Liver (tissue), 9 donors: ENCODE measurements around the gene NIP7. TPM values are rescaled to one million over a fixed set of nuclear protein-coding genes. Genes with fewer than 3 reads are reported as not detected.

Source experiments
- DNase-seq: peaks from one replicate; pipeline ENCODE4 v3.0.0-alpha.2; 2017; ENCODE audit warnings: low spot score
- H3K27ac ChIP-seq, 2 donors: one replicate each; pipeline ENCODE4 v1.7.0; 2013; ENCODE audit warnings: inconsistent platforms in 2 of 2, low read length in 2 of 2, control low read depth in 1 of 2, low read depth in 1 of 2, mild to moderate bottlenecking in 1 of 2
- H3K27me3 ChIP-seq, 4 donors: one replicate each; pipeline versions ENCODE4 v1.6.1 to v1.7.0; 2013; ENCODE audit warnings: low read length in 3 of 4, inconsistent platforms in 1 of 4, mild to moderate bottlenecking in 1 of 4, moderate library complexity in 1 of 4; ENCODE audit not compliant: control insufficient read depth in 4 of 4, insufficient read depth in 4 of 4
- H3K36me3 ChIP-seq, 4 donors: one replicate each; pipeline versions ENCODE4 v1.6.1 to v1.7.0; 2013; ENCODE audit warnings: low read length in 3 of 4, mild to moderate bottlenecking in 3 of 4, low read depth in 1 of 4, moderate library complexity in 1 of 4; ENCODE audit not compliant: control insufficient read depth in 4 of 4, insufficient read depth in 3 of 4
- H3K4me1 ChIP-seq, 4 donors: one replicate each; pipeline versions ENCODE4 v1.6.1 to v1.7.0; 2013; ENCODE audit warnings: low read length in 3 of 4, mild to moderate bottlenecking in 3 of 4, moderate library complexity in 1 of 4; ENCODE audit not compliant: control insufficient read depth in 4 of 4, insufficient read depth in 4 of 4
- H3K4me3 ChIP-seq, 3 donors: one replicate each; pipeline versions ENCODE4 v1.6.1 to v1.7.0; 2013; ENCODE audit warnings: low read length in 3 of 3, control low read depth in 1 of 3, low read depth in 1 of 3, mild to moderate bottlenecking in 1 of 3
- H3K9ac ChIP-seq, 2 donors: one replicate each; pipeline ENCODE4 v1.7.0; 2013; ENCODE audit warnings: low read length in 2 of 2, mild to moderate bottlenecking in 2 of 2, moderate library complexity in 2 of 2, control low read depth in 1 of 2, low read depth in 1 of 2
- H3K9me3 ChIP-seq, 4 donors: one replicate each; pipeline versions ENCODE4 v1.6.1 to v1.7.0; 2013; ENCODE audit warnings: low read length in 3 of 4; ENCODE audit not compliant: control insufficient read depth in 4 of 4
- ATF3 ChIP-seq: IDR thresholded peaks from 2 replicates; pipeline ENCODE4 v1.6.1; 2016; ENCODE audit warnings: antibody characterized with exemption
- CTCF ChIP-seq: fragments of 150-350 bp; IDR thresholded peaks from 2 replicates; pipeline ENCODE4 v1.5.1; 2017; ENCODE audit warnings: improper control_type of control experiment, low read depth, low read length; ENCODE audit not compliant: missing input control
- EGR1 ChIP-seq, 2 donors: IDR thresholded peaks; 2 replicates each; pipeline ENCODE4 v1.6.1; 2016 to 2018; ENCODE audit warnings: antibody characterized with exemption in 2 of 2, low read depth in 2 of 2
- FOXA1 ChIP-seq: IDR thresholded peaks from 2 replicates; pipeline ENCODE4 v1.6.1; 2016; ENCODE audit warnings: antibody characterized with exemption
- FOXA2 ChIP-seq: IDR thresholded peaks from 2 replicates; pipeline ENCODE4 v1.6.1; 2016; ENCODE audit warnings: antibody characterized with exemption
- GABPA ChIP-seq, 2 donors: IDR thresholded peaks in 1 of 2; conservative IDR thresholded peaks in 1 of 2; 2 replicates each; pipeline ENCODE4 v1.6.1; 2016; ENCODE audit warnings: antibody characterized with exemption in 2 of 2, mild to moderate bottlenecking in 1 of 2, moderate library complexity in 1 of 2
- HNF4A ChIP-seq, 2 donors: conservative IDR thresholded peaks; 2 replicates each; pipeline ENCODE4 v1.6.1; 2016; ENCODE audit warnings: antibody characterized with exemption in 2 of 2, mild to moderate bottlenecking in 2 of 2
- HNF4G ChIP-seq: IDR thresholded peaks from 2 replicates; pipeline ENCODE4 v1.6.1; 2016; ENCODE audit warnings: antibody characterized with exemption
- JUND ChIP-seq, 2 donors: IDR thresholded peaks; 2 replicates each; pipeline ENCODE4 v1.6.1; 2016; ENCODE audit warnings: antibody characterized with exemption in 2 of 2
- MAX ChIP-seq: IDR thresholded peaks from 2 replicates; pipeline ENCODE4 v1.6.1; 2016; ENCODE audit warnings: antibody characterized with exemption
- NR2F2 ChIP-seq: IDR thresholded peaks from 2 replicates; pipeline ENCODE4 v1.6.1; 2016; ENCODE audit warnings: antibody characterized with exemption
- RAD21 ChIP-seq, 2 donors: IDR thresholded peaks; 2 replicates each; pipeline ENCODE4 v1.6.1; 2016; ENCODE audit warnings: antibody characterized with exemption in 2 of 2, mild to moderate bottlenecking in 2 of 2
- RXRA ChIP-seq, 2 donors: IDR thresholded peaks; 2 replicates each; pipeline ENCODE4 v1.6.1; 2017 to 2018; ENCODE audit warnings: antibody characterized with exemption in 2 of 2, mild to moderate bottlenecking in 1 of 2
- SP1 ChIP-seq: IDR thresholded peaks from 2 replicates; pipeline ENCODE4 v1.6.1; 2018; ENCODE audit warnings: antibody characterized with exemption, mild to moderate bottlenecking
- YY1 ChIP-seq: IDR thresholded peaks from 2 replicates; pipeline ENCODE4 v1.6.1; 2016; ENCODE audit warnings: antibody characterized with exemption, mild to moderate bottlenecking
- ZBTB33 ChIP-seq: IDR thresholded peaks from 2 replicates; pipeline ENCODE4 v1.6.1; 2016; ENCODE audit warnings: antibody characterized with exemption
- WGBS: extraction: QIAGEN DNeasy Blood & Tissue Kit; methylation state at CpG from one replicate; pipeline ENCODE4 v1.1.7; 2013; 5-methylcytosine and 5-hydroxymethylcytosine counted together
- polyA plus RNA-seq, 2 donors: library from polyadenylated mRNA; stranded (reverse) in 1 of 2; unstranded in 1 of 2; fragments of 200-250 nt in 1 of 2; fragments of >200 nt in 1 of 2; fragmentation: Nextera tagmentation in 1 of 2; extraction: Ambion mirVana in 1 of 2; gene quantifications; one replicate each; pipeline versions ENCODE4 v1.2.1 to v1.2.3, GENCODE V29; 2013 to 2015
- total RNA-seq, 2 donors: library from RNA; depleted of rRNA; stranded (reverse); fragments of >200 nt; gene quantifications; one replicate each; pipeline ENCODE4 v1.2.3, GENCODE V29; 2014
- donor health status: healthy.
- donor health status: healthy.
- donor health status: healthy.
- donor health status: healthy.
- donor health status: healthy.

NIP7 gene
- total and polyA plus RNA-seq, 4 donors = 7.4 to 14.0 (median 11.1) TPM

- H3K9me3 ChIP-seq = no peaks in the 10 kb centered on the region
- WGBS = 94% methylated on average over 2 of the region's 2 CpGs
- no peaks in the 10 kb centered on the region for H3K4me1 ChIP-seq
- H3K36me3 ChIP-seq = peaks cover 10 to 59% (median 46%) of the 10 kb centered on the region in 4 donors
- DNase-seq = no peak
- H3K4me3 ChIP-seq = no peak overlapping the region
- H3K27me3 ChIP-seq = no peaks in the 10 kb centered on the region
- no peak overlapping the region for H3K9ac ChIP-seq
- no peak overlapping the region for H3K27ac ChIP-seq
- TF ChIP-seq ZBTB33 = no peak
Measured at GRCh38 chr16:69365901-69366300, 26.3 kb downstream of the NIP7 start.

GRCh38 chr16:69366431-69366830 lies 26.9 kb downstream of the NIP7 start:
- no peak for DNase-seq
- TF ChIP-seq YY1 = no peak
- TF ChIP-seq SP1 = no peak
- TF ChIP-seq RXRA (IDR thresholded peaks at IDR 0.05) = no peak
- TF ChIP-seq RAD21 (IDR thresholded peaks at IDR 0.05) = no peak
- no peak for TF ChIP-seq NR2F2
- TF ChIP-seq CTCF = no peak
- TF ChIP-seq FOXA1 = no peak
- TF ChIP-seq GABPA (IDR thresholded peaks at IDR 0.05 in 1 of 2, conservative IDR thresholded peaks at IDR 0.05 in 1 of 2) = no peak
- no peak for TF ChIP-seq JUND (IDR thresholded peaks at IDR 0.05)
- no peak for TF ChIP-seq FOXA2
- TF ChIP-seq HNF4G = no peak
- TF ChIP-seq EGR1 (IDR thresholded peaks at IDR 0.05; ENCODE audit: low read depth in 2 of 2) = no peak
- TF ChIP-seq ZBTB33 = no peak
- no peak for TF ChIP-seq HNF4A (conservative IDR thresholded peaks at IDR 0.05)
- TF ChIP-seq ATF3 = no peak
- no peak for TF ChIP-seq MAX
- H3K9me3 ChIP-seq = no peaks in the 10 kb centered on the region
- no peaks in the 10 kb centered on the region for H3K4me1 ChIP-seq
- no peak overlapping the region for H3K27ac ChIP-seq
- peaks cover 10 to 58% (median 44%) of the 10 kb centered on the region in 4 donors for H3K36me3 ChIP-seq
- no peak overlapping the region for H3K9ac ChIP-seq
- 95% methylated on average over 7 of the region's 7 CpGs for WGBS
- H3K27me3 ChIP-seq = no peaks in the 10 kb centered on the region
- H3K4me3 ChIP-seq = no peak overlapping the region
